ENCODE results near the gene CACNA1B. TPM values are rescaled to one million over a fixed set of nuclear protein-coding genes. Genes with fewer than 3 reads are reported as not detected.

Gene CACNA1B
- total and polyA plus RNA-seq, 9 of the 15 experiments (the other 6 are each of a cell fraction or from before 2014, with no cell fraction given): 0.01 to 0.04 TPM; not detected in 7

GRCh38 chr9:138083873-138084272 lies 206.3 kb downstream of the CACNA1B start (continued):
- TF ChIP-seq, protein P1, sequence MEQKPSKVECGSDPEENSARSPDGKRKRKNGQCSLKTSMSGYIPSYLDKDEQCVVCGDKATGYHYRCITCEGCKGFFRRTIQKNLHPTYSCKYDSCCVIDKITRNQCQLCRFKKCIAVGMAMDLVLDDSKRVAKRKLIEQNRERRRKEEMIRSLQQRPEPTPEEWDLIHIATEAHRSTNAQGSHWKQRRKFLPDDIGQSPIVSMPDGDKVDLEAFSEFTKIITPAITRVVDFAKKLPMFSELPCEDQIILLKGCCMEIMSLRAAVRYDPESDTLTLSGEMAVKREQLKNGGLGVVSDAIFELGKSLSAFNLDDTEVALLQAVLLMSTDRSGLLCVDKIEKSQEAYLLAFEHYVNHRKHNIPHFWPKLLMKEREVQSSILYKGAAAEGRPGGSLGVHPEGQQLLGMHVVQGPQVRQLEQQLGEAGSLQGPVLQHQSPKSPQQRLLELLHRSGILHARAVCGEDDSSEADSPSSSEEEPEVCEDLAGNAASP (IDR thresholded peaks at IDR 0.05): no peak
- TF ChIP-seq EZH2 (IDR thresholded peaks at IDR 0.05; ENCODE audit: borderline replicate concordance, low read depth, low read length) (no peak), TEAD2 (tag; IDR thresholded peaks at IDR 0.05) (no peak), POLR2H (tag; IDR thresholded peaks at IDR 0.05; ENCODE audit: low read depth) (no peak), TCF7 (IDR thresholded peaks at IDR 0.05; ENCODE audit: borderline replicate concordance) (no peak), WHSC1 (IDR thresholded peaks at IDR 0.05; ENCODE audit: low read length) (no peak), GTF2A2 (tag; IDR thresholded peaks at IDR 0.05) (no peak), NR2C1 (IDR thresholded peaks at IDR 0.05) (no peak), NR2C1 (tag; IDR thresholded peaks at IDR 0.05) (no peak)

- Histone ChIP-seq H3K4me1 (replicated peaks in 1 of 2; ENCODE audit: control insufficient read depth in 2 of 2, insufficient read depth in 2 of 2, low read length in 2 of 2) (no peaks in the 10 kb centered on the region), H3K9me3 (replicated peaks; ENCODE audit: control insufficient read depth, insufficient read depth, low read depth, low read length) (0 out of 2 replicates have a peak, but pooled peaks cover 1% of the 10 kb centered on the region), H3K36me3 (ENCODE audit: control insufficient read depth, insufficient read depth, low read length) (no peaks in the 10 kb centered on the region), H2AFZ (ENCODE audit: low read depth, low read length) (no peak overlapping the region), H3K9me1 (ENCODE audit: control insufficient read depth, insufficient read depth, low read length) (no peaks in the 10 kb centered on the region), H3K27ac (ENCODE audit: extremely low read depth, low read depth, low read length) (no peak overlapping the region), H3K27me3 (ENCODE audit: control insufficient read depth in 2 of 2, insufficient read depth in 2 of 2, low read length in 2 of 2) (peaks cover 0 to 5% of the 10 kb centered on the region in 2 experiments; a peak in 2 of 5 replicates), H3K79me2 (ENCODE audit: control insufficient read depth, insufficient read depth, low read length) (no peaks in the 10 kb centered on the region), H4K20me1 (replicated peaks; ENCODE audit: control insufficient read depth, insufficient read depth, low read length) (no peaks in the 10 kb centered on the region), H3K4me3 (no peak overlapping the region), H3K9ac (ENCODE audit: insufficient read depth in 1 of 2, low read depth in 2 of 2, low read length in 2 of 2) (no peak overlapping the region), H3K4me2 (ENCODE audit: insufficient read depth, low read length) (no peak overlapping the region)
- intact Hi-C loops (cut with micrococcal nuclease): no loop called here
- whole genome bisulfite sequencing (ENCODE audit: insufficient coverage, low coverage, missing lambda C conversion rate): 0% methylated on average over 4 of the region's 4 CpGs
- DNase-seq (ENCODE audit: extremely low read depth in 1 of 4, low spot score in 3 of 4) (no peak), FAIRE-seq (no peak), ATAC-seq (no peak)
- in situ Hi-C loops (cut with MboI): no loop called here
- no TSS peak for BruUV-seq (replicated peaks)
- ChIA-PET CTCF (ENCODE audit: low intra/inter-chr PET ratio) (no interaction called here), POLR2A (no interaction called here)
- TF ChIP-seq, protein P2, sequence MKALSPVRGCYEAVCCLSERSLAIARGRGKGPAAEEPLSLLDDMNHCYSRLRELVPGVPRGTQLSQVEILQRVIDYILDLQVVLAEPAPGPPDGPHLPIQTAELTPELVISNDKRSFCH (CRISPR knock-in tag; IDR thresholded peaks at IDR 0.05): no peak
- TF ChIP-seq, protein P2 (tag; IDR thresholded peaks at IDR 0.05): no peak
- TF ChIP-seq ETS1 (conservative IDR thresholded peaks at IDR 0.05; ENCODE audit: control insufficient read depth, low read depth, low read length) (no peak), KDM1A (IDR thresholded peaks at IDR 0.05) (no peak), CBX3 (IDR thresholded peaks at IDR 0.05; ENCODE audit: borderline replicate concordance in 1 of 2, low read length in 2 of 2) (0 out of 3 replicates have a peak, but pooled peaks of 1 of the 2 experiments have one; percentile 19), POLR3A (IDR thresholded peaks at IDR 0.05; ENCODE audit: borderline replicate concordance, extremely low read depth, insufficient read depth, insufficient read length) (no peak)
- TF ChIP-seq, protein P3, sequence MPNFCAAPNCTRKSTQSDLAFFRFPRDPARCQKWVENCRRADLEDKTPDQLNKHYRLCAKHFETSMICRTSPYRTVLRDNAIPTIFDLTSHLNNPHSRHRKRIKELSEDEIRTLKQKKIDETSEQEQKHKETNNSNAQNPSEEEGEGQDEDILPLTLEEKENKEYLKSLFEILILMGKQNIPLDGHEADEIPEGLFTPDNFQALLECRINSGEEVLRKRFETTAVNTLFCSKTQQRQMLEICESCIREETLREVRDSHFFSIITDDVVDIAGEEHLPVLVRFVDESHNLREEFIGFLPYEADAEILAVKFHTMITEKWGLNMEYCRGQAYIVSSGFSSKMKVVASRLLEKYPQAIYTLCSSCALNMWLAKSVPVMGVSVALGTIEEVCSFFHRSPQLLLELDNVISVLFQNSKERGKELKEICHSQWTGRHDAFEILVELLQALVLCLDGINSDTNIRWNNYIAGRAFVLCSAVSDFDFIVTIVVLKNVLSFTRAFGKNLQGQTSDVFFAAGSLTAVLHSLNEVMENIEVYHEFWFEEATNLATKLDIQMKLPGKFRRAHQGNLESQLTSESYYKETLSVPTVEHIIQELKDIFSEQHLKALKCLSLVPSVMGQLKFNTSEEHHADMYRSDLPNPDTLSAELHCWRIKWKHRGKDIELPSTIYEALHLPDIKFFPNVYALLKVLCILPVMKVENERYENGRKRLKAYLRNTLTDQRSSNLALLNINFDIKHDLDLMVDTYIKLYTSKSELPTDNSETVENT (CRISPR knock-in tag; IDR thresholded peaks at IDR 0.05): no peak
Measured at GRCh38 chr9:138085568-138085967, 208.0 kb downstream of the CACNA1B start.
